Trophoblast cell (in vitro differentiated cells and primary cell): Measurements from ENCODE around the gene QKI.

ENCODE experiments used
- DNase-seq, 2 donors: peaks; one replicate each; pipeline ENCODE4 v3.0.0-alpha.2; 2016
- H2AFZ ChIP-seq: 2 replicates; pipeline ENCODE4 v1.6.1; 2013; ENCODE audit warnings: low read length, moderate library complexity, mild to moderate bottlenecking; ENCODE audit not compliant: insufficient read depth, poor library complexity
- H2AK5ac ChIP-seq: 2 replicates; pipeline ENCODE4 v1.6.1; 2013; ENCODE audit warnings: mild to moderate bottlenecking, low read length
- H2BK120ac ChIP-seq: 2 replicates; pipeline ENCODE4 v1.6.1; 2013; ENCODE audit warnings: low read length, mild to moderate bottlenecking, moderate library complexity; ENCODE audit not compliant: insufficient read depth, poor library complexity
- H2BK12ac ChIP-seq: 2 replicates; pipeline ENCODE4 v1.6.1; 2013; ENCODE audit warnings: mild to moderate bottlenecking, low read length, moderate library complexity
- H2BK5ac ChIP-seq: 2 replicates; pipeline ENCODE4 v1.6.1; 2013; ENCODE audit warnings: low read length, low read depth, moderate library complexity, mild to moderate bottlenecking; ENCODE audit not compliant: poor library complexity
- H3K14ac ChIP-seq: 2 replicates; pipeline ENCODE4 v1.6.1; 2013; ENCODE audit warnings: mild to moderate bottlenecking, low read length
- H3K18ac ChIP-seq: 2 replicates; pipeline ENCODE4 v1.6.1; 2013; ENCODE audit warnings: mild to moderate bottlenecking, low read length
- H3K23ac ChIP-seq: 2 replicates; pipeline ENCODE4 v1.6.1; 2013; ENCODE audit warnings: low read length
- H3K27ac ChIP-seq: 2 replicates; pipeline ENCODE4 v1.5.1; 2013; ENCODE audit warnings: low read depth, mild to moderate bottlenecking, inconsistent platforms, low read length, moderate library complexity
- H3K27me3 ChIP-seq: 2 replicates; pipeline ENCODE4 v1.6.1; 2013; ENCODE audit warnings: inconsistent platforms, mild to moderate bottlenecking, low read length, moderate library complexity; ENCODE audit not compliant: insufficient read depth
- H3K36me3 ChIP-seq, 2 experiments: 1 replicate in 1 of 2; 2 replicates in 1 of 2; pipeline ENCODE4 v1.6.1; 2013; ENCODE audit warnings: low read length in 2 of 2, mild to moderate bottlenecking in 2 of 2, moderate library complexity in 1 of 2; ENCODE audit not compliant: insufficient read depth in 2 of 2, control insufficient read depth in 1 of 2
- H3K4ac ChIP-seq: 2 replicates; pipeline ENCODE4 v1.6.1; 2013; ENCODE audit warnings: low read depth, mild to moderate bottlenecking, low read length, moderate library complexity
- H3K4me1 ChIP-seq, 2 experiments: 1 replicate in 1 of 2; 2 replicates in 1 of 2; pipeline ENCODE4 v1.6.1; 2013; ENCODE audit warnings: low read length in 2 of 2, mild to moderate bottlenecking in 2 of 2, moderate library complexity in 1 of 2; ENCODE audit not compliant: insufficient read depth in 2 of 2, control insufficient read depth in 1 of 2
- H3K4me2 ChIP-seq: 2 replicates; pipeline ENCODE4 v1.6.1; 2013; ENCODE audit warnings: inconsistent platforms, mild to moderate bottlenecking, low read length, moderate library complexity
- H3K4me3 ChIP-seq: 2 replicates; pipeline ENCODE4 v1.5.1; 2013; ENCODE audit warnings: mild to moderate bottlenecking, low read depth, low read length, inconsistent platforms
- H3K79me1 ChIP-seq: one replicate; pipeline ENCODE4 v1.6.1; 2013; ENCODE audit warnings: low read length
- H3K79me2 ChIP-seq: 2 replicates; pipeline ENCODE4 v1.6.1; 2013; ENCODE audit warnings: low read length, mild to moderate bottlenecking; ENCODE audit not compliant: control insufficient read depth, insufficient read depth, poor library complexity
- H3K9ac ChIP-seq: 2 replicates; pipeline ENCODE4 v1.6.1; 2013; ENCODE audit warnings: mild to moderate bottlenecking, low read length
- H3K9me3 ChIP-seq: 2 replicates; pipeline ENCODE4 v1.6.1; 2013; ENCODE audit warnings: low read depth, mild to moderate bottlenecking, control low read depth, inconsistent platforms, low read length; ENCODE audit not compliant: insufficient read depth
- H4K12ac ChIP-seq: 2 replicates; pipeline ENCODE4 v1.6.1; 2013; ENCODE audit warnings: low read depth, mild to moderate bottlenecking, low read length, moderate library complexity
- H4K8ac ChIP-seq: 2 replicates; pipeline ENCODE4 v1.6.1; 2013; ENCODE audit warnings: low read depth, mild to moderate bottlenecking, low read length, moderate library complexity
- H4K91ac ChIP-seq: one replicate; pipeline ENCODE4 v1.6.1; 2013; ENCODE audit warnings: low read depth, mild to moderate bottlenecking, low read length, moderate library complexity
- whole genome bisulfite sequencing: extraction: QIAGEN DNeasy Blood & Tissue Kit; methylation state at CpG from one replicate; pipeline ENCODE4 v1.1.7; 2013; ENCODE audit warnings: missing lambda C conversion rate; ENCODE audit not compliant: insufficient read length, insufficient coverage; ENCODE audit errors: extremely low coverage; 5-methylcytosine and 5-hydroxymethylcytosine counted together

QKI gene

DNA sequence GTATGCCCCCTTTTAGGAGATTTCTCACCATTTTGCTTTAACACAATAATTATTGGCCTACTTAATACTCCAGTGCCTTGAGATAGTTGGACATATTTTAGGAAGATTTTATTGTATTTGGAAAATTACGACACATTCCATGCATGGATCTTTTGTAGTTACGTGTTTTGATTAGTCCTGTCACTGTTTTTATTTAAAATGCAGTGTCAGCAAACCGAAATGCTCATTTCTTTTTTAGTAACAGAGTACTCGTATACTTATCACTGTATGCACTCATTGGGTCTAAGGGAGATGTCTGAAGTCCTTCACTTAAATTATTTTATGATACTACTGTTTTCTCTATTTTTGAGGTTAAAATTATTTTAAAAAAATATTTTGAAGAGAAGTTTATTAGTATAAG is 153.8 kb downstream of the QKI start:
- Histone ChIP-seq H2BK12ac (no peak overlapping the region), H3K4me2 (no peak overlapping the region), H3K4ac (no peak overlapping the region), H3K36me3 (peaks cover 6 to 11% of the 10 kb centered on the region in 2 experiments), H2AFZ (no peak overlapping the region), H3K9me3 (no peaks in the 10 kb centered on the region), H3K4me1 (no peaks in the 10 kb centered on the region), H3K27ac (no peak overlapping the region), H3K79me2 (no peaks in the 10 kb centered on the region), H3K23ac (no peak overlapping the region), H3K79me1 (no peaks in the 10 kb centered on the region), H4K91ac (no peak overlapping the region), H3K27me3 (no peaks in the 10 kb centered on the region), H3K14ac (no peak overlapping the region), H2AK5ac (no peak overlapping the region), H2BK5ac (no peak overlapping the region), H3K9ac (no peak overlapping the region), H4K8ac (no peak overlapping the region), H3K4me3 (no peak overlapping the region), H4K12ac (no peak overlapping the region), H2BK120ac (no peak overlapping the region), H3K18ac (no peak overlapping the region)
- no CpG with 5 or more reads among the region's 4 CpGs for WGBS
- no peak for DNase-seq

DNA sequence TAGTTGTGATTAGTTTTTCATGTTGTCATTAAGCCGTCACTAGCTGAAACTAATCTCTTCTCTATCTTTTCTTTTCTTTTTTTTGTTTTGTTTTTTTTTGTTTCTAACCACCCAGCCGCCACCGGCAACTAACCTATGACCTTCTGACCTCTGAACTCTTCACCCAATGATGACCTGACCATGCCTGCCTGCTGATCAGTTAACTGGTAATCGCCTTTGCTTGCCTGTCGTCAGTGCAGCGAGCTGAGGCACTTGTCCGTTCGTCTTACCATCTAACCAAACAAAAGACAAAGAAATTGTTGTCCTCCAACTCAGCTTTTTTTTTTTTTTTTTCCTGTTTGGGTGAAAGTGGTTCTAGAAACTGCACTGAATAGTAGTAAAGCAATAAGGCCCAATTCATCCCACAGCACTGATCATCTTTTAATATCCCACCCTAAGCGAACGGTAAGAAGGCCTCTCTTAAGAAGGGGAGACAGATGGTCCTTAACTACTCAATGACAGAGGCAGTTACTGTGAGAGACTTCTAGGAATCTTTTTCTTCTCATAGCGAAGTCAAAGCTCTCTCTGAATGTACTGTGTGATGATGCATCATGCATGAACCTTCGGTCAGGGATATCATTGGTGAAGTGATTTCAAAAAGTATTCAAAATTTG is 156.2 kb downstream of the QKI start:
- H3K79me1 ChIP-seq = no peaks in the 10 kb centered on the region
- H3K18ac ChIP-seq = no peak overlapping the region
- no peaks in the 10 kb centered on the region for H3K79me2 ChIP-seq
- no peak overlapping the region for H2BK5ac ChIP-seq
- H3K9me3 ChIP-seq = no peaks in the 10 kb centered on the region
- H3K4me1 ChIP-seq = no peaks in the 10 kb centered on the region
- peaks cover 2 to 6% of the 10 kb centered on the region in 2 experiments for H3K36me3 ChIP-seq
- no peak overlapping the region for H2BK12ac ChIP-seq
- H3K27me3 ChIP-seq = no peaks in the 10 kb centered on the region
- H3K4ac ChIP-seq = no peak overlapping the region
- H3K4me3 ChIP-seq = no peak overlapping the region
- H3K4me2 ChIP-seq = no peak overlapping the region
- no peak overlapping the region for H3K27ac ChIP-seq
- no peak overlapping the region for H2AK5ac ChIP-seq
- H4K91ac ChIP-seq = no peak overlapping the region
- H2BK120ac ChIP-seq = no peak overlapping the region
- no peak overlapping the region for H4K12ac ChIP-seq
- WGBS = no CpG with 5 or more reads among the region's 12 CpGs
- H4K8ac ChIP-seq = no peak overlapping the region
- H3K9ac ChIP-seq = no peak overlapping the region
- H2AFZ ChIP-seq = no peak overlapping the region
- no peak overlapping the region for H3K23ac ChIP-seq
- no peak for DNase-seq
- no peak overlapping the region for H3K14ac ChIP-seq

DNA sequence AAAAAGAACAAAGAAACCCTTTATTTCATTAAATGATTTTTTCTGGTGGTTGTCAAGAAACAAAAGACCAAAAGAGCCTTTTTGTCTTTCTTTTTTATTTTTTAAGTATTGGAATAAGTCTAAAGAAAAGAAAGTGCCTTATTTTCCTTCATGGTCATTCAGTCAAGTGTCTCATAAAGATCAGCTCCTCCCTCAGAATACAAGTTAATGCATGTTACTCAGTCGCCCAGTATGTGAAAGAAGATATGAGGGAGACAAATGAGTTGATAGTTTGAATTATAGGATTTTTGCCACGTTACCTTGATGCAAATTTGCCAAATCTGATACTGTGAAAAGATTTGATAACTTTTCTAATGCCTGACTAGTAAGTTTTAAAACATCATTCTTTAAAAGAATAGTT is 157.2 kb downstream of the QKI start:
- no peak overlapping the region for H4K8ac ChIP-seq
- no peak overlapping the region for H2BK120ac ChIP-seq
- no peak overlapping the region for H2AFZ ChIP-seq
- no peak overlapping the region for H2BK12ac ChIP-seq
- H2BK5ac ChIP-seq = no peak overlapping the region
- H2AK5ac ChIP-seq = no peak overlapping the region
- no peak overlapping the region for H3K9ac ChIP-seq
- H3K36me3 ChIP-seq = peaks cover 2 to 7% of the 10 kb centered on the region in 2 experiments
- DNase-seq = no peak
- no peaks in the 10 kb centered on the region for H3K79me2 ChIP-seq
- no peak overlapping the region for H3K14ac ChIP-seq
- no peak overlapping the region for H3K4ac ChIP-seq
- H3K27ac ChIP-seq = no peak overlapping the region
- no CpG with 5 or more reads among the region's 2 CpGs for WGBS
- H3K9me3 ChIP-seq = no peaks in the 10 kb centered on the region
- H3K4me3 ChIP-seq = no peak overlapping the region
- no peak overlapping the region for H3K18ac ChIP-seq
- no peaks in the 10 kb centered on the region for H3K79me1 ChIP-seq
- no peak overlapping the region for H3K4me2 ChIP-seq
- no peaks in the 10 kb centered on the region for H3K4me1 ChIP-seq
- no peaks in the 10 kb centered on the region for H3K27me3 ChIP-seq
- H4K12ac ChIP-seq = no peak overlapping the region
- H4K91ac ChIP-seq = no peak overlapping the region
- no peak overlapping the region for H3K23ac ChIP-seq

DNA sequence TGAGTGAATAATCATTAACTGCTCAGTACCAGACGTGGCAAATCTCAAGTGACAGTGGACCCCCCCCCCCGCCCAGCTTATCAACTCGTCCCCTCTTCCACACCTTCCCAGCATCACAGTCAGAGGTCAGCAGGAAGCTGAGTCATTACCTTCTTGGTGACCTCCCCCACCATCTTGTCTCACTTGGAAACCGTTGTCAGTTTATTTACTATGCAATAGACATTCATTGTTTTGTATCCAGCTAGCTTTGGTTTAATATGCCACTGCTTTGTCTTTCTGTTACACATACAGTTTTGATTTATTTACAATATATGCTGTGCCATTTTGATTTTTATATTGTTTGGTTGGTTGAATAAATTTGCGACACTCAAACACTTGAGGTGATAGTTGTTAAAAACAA is 158.1 kb downstream of the QKI start:
- Histone ChIP-seq H3K36me3 (peaks cover 2 to 7% of the 10 kb centered on the region in 2 experiments), H2BK12ac (no peak overlapping the region)

More for the DNA sequence above, 158.1 kb downstream of the QKI start:
- Histone ChIP-seq H3K79me2 (no peaks in the 10 kb centered on the region), H2BK5ac (no peak overlapping the region), H3K9ac (no peak overlapping the region), H2AK5ac (no peak overlapping the region), H4K91ac (no peak overlapping the region), H3K23ac (no peak overlapping the region), H3K18ac (no peak overlapping the region), H3K4me1 (no peaks in the 10 kb centered on the region), H4K12ac (no peak overlapping the region), H3K79me1 (no peaks in the 10 kb centered on the region), H2AFZ (no peak overlapping the region), H3K4me3 (no peak overlapping the region), H3K27ac (no peak overlapping the region), H3K27me3 (no peaks in the 10 kb centered on the region), H2BK120ac (no peak overlapping the region), H3K9me3 (no peaks in the 10 kb centered on the region), H3K4ac (no peak overlapping the region), H3K4me2 (no peak overlapping the region), H3K14ac (no peak overlapping the region), H4K8ac (no peak overlapping the region)
- DNase-seq = no peak
- WGBS = no CpG with 5 or more reads among the region's 5 CpGs
